ENCODE measurements around the gene C1QTNF5. TPM values are rescaled to one million over a fixed set of nuclear protein-coding genes. Genes with fewer than 3 reads are reported as not detected.

The C1QTNF5 gene
- total RNA-seq, 1 experiment from 2014 or later, result 3.0 TPM

GRCh38 chr11:119339589-119340334 lies 921 bp downstream of the C1QTNF5 start (continued):
- TF ChIP-seq ZNF512 (CRISPR knock-in tag; IDR thresholded peaks at IDR 0.05; ENCODE audit: borderline replicate concordance) (no peak), SP1 (CRISPR knock-in tag; conservative IDR thresholded peaks at IDR 0.05) (no peak), ATF3 (CRISPR knock-in tag; conservative IDR thresholded peaks at IDR 0.05) (no peak; the same call in 1 of the 2 replicates), ZNF263 (CRISPR knock-in tag; IDR thresholded peaks at IDR 0.05; ENCODE audit: low read depth) (peak; percentile 53; the same call in 1 of the 2 replicates), OVOL2 (CRISPR knock-in tag; IDR thresholded peaks at IDR 0.05; ENCODE audit: borderline replicate concordance) (no peak), EMX1 (CRISPR knock-in tag; IDR thresholded peaks at IDR 0.05) (no peak), CDX4 (CRISPR knock-in tag; IDR thresholded peaks at IDR 0.05; ENCODE audit: borderline replicate concordance) (no peak), PRRX2 (CRISPR knock-in tag; IDR thresholded peaks at IDR 0.05) (no peak), USF2 (CRISPR knock-in tag; IDR thresholded peaks at IDR 0.05) (no peak), STAT6 (CRISPR knock-in tag; conservative IDR thresholded peaks at IDR 0.05; ENCODE audit: low read depth) (no peak), TEAD1 (CRISPR knock-in tag; IDR thresholded peaks at IDR 0.05) (0 out of 2 replicates have a peak, but pooled peaks have one; percentile 3), NFATC4 (CRISPR knock-in tag; IDR thresholded peaks at IDR 0.05) (no peak), JUN (CRISPR knock-in tag; IDR thresholded peaks at IDR 0.05) (no peak), MLX (CRISPR knock-in tag; IDR thresholded peaks at IDR 0.05) (peak; percentile 75; the same call in 1 of the 2 replicates), TCF7 (CRISPR knock-in tag; IDR thresholded peaks at IDR 0.05; ENCODE audit: low read depth) (no peak; the same call in 1 of the 2 replicates), SOX15 (CRISPR knock-in tag; IDR thresholded peaks at IDR 0.05) (no peak), ZNF396 (CRISPR knock-in tag; IDR thresholded peaks at IDR 0.05; ENCODE audit: borderline replicate concordance) (no peak), MXD4 (CRISPR knock-in tag; IDR thresholded peaks at IDR 0.05; ENCODE audit: borderline replicate concordance) (no peak), E2F1 (CRISPR knock-in tag; IDR thresholded peaks at IDR 0.05) (no peak; the same call in 1 of the 2 replicates), ZNF138 (CRISPR knock-in tag; conservative IDR thresholded peaks at IDR 0.05) (no peak), PREB (CRISPR knock-in tag; IDR thresholded peaks at IDR 0.05; ENCODE audit: borderline replicate concordance) (no peak), AR (CRISPR knock-in tag; IDR thresholded peaks at IDR 0.05) (no peak), E2F5 (CRISPR knock-in tag; IDR thresholded peaks at IDR 0.05) (peak; percentile 79)

Measured in WTC11 (cell line).